Measurements from ENCODE around the gene ZDHHC13.
"Not testable (repeated sequence)": the region's sequence is repeated elsewhere in the genome, so short reads cannot be mapped to it uniquely, and the experiment has no call there.

Gene ZDHHC13

DNA sequence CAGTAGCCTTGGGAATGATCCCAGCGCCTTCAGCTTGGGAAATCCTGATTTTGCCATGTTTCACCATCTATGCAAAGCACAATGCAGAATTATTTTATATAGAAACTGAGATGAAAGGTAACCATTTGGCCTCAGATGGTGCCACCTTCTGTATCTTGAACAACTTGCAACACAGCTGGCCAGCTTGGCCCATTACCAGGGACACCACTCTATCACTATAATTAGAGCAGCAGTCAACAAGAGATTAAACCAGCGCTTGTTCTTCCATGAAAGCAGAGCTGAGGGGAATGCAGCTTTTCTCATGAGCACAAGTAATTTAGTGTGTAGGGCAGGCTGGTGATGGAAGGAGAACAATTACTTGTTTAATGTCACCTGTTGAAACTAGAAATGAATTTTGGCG is 6.7 kb upstream of the ZDHHC13 start:
- peak; percentile 35 for TF ChIP-seq CTCF (IDR thresholded peaks at IDR 0.05; ENCODE audit: insufficient read depth, low read depth, low read length, missing control alignments)
- no peak for DNase-seq (ENCODE audit: low read depth)
- H3K4me3 ChIP-seq (ENCODE audit: low read length) = no peak overlapping the region

DNA sequence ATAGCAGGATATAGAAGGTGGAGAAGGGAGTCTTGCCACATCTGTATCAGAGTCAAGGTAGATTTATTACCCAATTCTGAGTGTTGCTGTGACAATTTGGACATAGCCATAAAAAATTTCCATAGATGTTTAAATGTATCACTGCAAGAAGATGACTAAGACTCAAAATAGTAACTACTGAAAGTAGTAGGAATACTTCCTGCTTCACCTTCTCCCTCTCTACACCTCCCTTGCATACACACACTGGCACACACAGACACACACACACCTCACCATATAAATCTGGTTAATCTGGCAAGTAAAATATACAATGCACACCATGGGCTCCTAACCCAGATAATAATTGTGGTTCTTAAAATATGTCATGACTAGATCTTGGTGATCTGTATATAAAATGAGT is 5.2 kb upstream of the ZDHHC13 start:
- no peak for DNase-seq (ENCODE audit: low read depth)
- no peak overlapping the region for H3K4me3 ChIP-seq (ENCODE audit: low read length)
- no peak for TF ChIP-seq CTCF (IDR thresholded peaks at IDR 0.05; ENCODE audit: insufficient read depth, low read depth, low read length, missing control alignments)

DNA sequence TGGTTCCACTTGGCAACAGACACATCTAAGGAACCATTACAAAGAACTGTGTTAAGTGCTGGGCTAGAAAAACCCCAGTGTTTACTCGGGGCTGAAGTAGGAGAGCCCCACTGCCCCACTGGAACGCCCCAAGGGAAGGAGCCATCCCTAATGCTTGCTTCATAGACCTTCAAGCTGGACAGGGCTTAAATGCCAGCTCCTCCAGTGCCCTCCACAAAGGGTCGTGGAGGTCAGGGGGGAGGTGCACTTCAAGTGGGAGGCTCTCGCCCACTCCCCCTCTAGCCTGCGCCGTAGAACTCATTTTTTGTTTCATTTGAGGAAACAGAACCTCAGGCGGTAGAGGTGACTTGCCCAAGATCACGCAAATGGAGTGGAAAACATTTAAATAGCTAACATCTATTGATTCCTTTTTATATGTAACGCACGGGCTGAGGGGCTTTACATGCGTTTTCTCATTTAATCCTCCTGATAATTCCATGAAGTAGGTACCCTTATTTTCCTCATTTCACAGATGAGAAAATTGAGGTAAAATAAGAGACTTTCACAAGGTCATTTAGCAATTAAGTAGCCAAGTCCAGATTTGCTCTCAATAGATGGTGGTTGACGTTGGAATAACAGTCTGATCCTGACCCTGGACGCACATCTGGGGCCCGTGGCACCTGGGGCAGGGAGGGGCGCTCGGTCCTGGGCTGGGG is 545 bp upstream of the ZDHHC13 start:
- DNase-seq (ENCODE audit: low read depth) = no peak
- no peak for TF ChIP-seq CTCF (IDR thresholded peaks at IDR 0.05; ENCODE audit: insufficient read depth, low read depth, low read length, missing control alignments)
- H3K4me3 ChIP-seq (ENCODE audit: low read length) = peak overlapping the region; percentile 75

DNA sequence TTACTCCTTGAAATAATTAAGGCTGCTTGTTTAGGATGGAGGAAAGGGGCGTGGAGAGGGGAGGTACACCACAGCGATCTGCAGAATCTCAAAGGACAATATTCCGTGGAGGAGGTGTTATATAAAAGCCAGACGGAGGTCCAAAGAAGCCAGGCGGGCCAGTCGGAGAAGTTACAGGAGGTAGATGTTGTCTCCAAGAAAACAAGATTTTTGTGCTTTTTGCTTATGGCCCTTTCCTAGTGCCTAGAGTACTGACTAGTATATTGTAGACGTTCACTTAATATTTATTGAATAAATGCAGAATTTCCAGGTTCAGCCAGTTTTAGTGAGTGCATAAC is 761 bp downstream of the ZDHHC13 start:
- DNase-seq (ENCODE audit: low read depth) = no peak
- peak overlapping the region; percentile 75 for H3K4me3 ChIP-seq (ENCODE audit: low read length)
- no peak for TF ChIP-seq CTCF (IDR thresholded peaks at IDR 0.05; ENCODE audit: insufficient read depth, low read depth, low read length, missing control alignments)

DNA sequence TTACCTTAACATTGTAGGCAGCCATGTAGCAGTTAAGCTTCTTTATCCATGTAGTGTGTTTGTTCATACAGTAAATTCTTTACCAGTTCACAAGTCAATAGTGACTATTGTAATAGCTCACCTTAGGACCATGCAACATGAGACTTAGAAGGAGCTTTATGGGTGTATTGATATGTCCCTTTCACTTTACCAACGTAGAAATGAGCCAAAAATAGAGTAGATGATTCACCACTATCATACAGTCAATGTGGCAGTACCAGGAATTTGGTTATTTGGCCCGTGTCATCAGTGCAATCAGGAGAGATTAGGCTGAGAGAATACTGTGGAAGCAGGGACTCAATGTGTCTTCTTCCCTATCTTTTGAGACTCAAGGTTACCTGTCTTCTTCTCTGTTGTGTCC is 4.7 kb downstream of the ZDHHC13 start:
- no peak overlapping the region for H3K4me3 ChIP-seq (ENCODE audit: low read length)
- DNase-seq (ENCODE audit: low read depth) = peak; percentile 22
- no peak for TF ChIP-seq CTCF (IDR thresholded peaks at IDR 0.05; ENCODE audit: insufficient read depth, low read depth, low read length, missing control alignments)

- TF ChIP-seq CTCF (IDR thresholded peaks at IDR 0.05; ENCODE audit: insufficient read depth, low read depth, low read length, missing control alignments) = no peak
- DNase-seq (ENCODE audit: low read depth) = no peak
Observed at GRCh38 chr11:19122960-19123615, 6.1 kb downstream of the ZDHHC13 start.

GRCh38 chr11:19126562-19127325 is 9.8 kb downstream of the ZDHHC13 start:
- H3K4me3 ChIP-seq (ENCODE audit: low read length); DNase-seq (ENCODE audit: low read depth): not testable (repeated sequence)

More at GRCh38 chr11:19122960-19123615, 6.1 kb downstream of the ZDHHC13 start:
- H3K4me3 ChIP-seq (ENCODE audit: low read length) = no peak overlapping the region
